ENCODE data around the gene HS6ST3.

Gene HS6ST3

GRCh38 chr13:96130818-96131340 is 41.0 kb downstream of the HS6ST3 start:
- Mint-ChIP-seq H3K9me3 (peaks cover 7% of the 10 kb centered on the region), H3K36me3 (no peaks in the 10 kb centered on the region), H3K27me3 (no peaks in the 10 kb centered on the region), H3K4me1 (no peaks in the 10 kb centered on the region), H3K27ac (no peak overlapping the region), H3K4me3 (no peak overlapping the region)
- ATAC-seq = no peak

GRCh38 chr13:96141032-96141431 is 51.1 kb downstream of the HS6ST3 start:
- H3K4me1 Mint-ChIP-seq = no peaks in the 10 kb centered on the region
- H3K36me3 Mint-ChIP-seq = no peaks in the 10 kb centered on the region
- H3K4me3 Mint-ChIP-seq = no peak overlapping the region
- H3K9me3 Mint-ChIP-seq = no peaks in the 10 kb centered on the region
- H3K27me3 Mint-ChIP-seq = no peaks in the 10 kb centered on the region
- ATAC-seq = no peak
- H3K27ac Mint-ChIP-seq = no peak overlapping the region

DNA sequence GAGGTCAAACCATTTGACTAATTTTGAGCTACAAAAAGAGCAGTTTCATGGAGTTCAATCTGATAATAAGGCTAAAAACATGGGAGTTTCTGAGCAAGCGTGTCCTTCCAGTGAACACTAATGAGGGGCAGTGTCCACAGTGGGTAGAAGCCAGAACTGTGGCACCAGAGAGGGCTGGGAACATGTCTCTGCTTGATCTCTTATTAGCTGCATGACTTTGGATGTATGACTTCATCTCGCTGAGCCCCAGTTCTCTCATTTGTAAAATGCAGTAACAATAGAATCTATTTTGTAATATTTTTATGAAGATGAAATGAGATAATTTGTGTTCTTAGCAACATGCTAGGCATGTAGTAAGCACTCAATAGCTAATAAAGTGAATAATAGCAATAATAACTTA is 69.8 kb downstream of the HS6ST3 start:
- H3K27ac Mint-ChIP-seq = no peak overlapping the region
- peaks cover 4% of the 10 kb centered on the region for H3K9me3 Mint-ChIP-seq
- no peak overlapping the region for H3K4me3 Mint-ChIP-seq
- ATAC-seq = no peak
- H3K36me3 Mint-ChIP-seq = no peaks in the 10 kb centered on the region
- no peaks in the 10 kb centered on the region for H3K4me1 Mint-ChIP-seq
- H3K27me3 Mint-ChIP-seq = no peaks in the 10 kb centered on the region

DNA sequence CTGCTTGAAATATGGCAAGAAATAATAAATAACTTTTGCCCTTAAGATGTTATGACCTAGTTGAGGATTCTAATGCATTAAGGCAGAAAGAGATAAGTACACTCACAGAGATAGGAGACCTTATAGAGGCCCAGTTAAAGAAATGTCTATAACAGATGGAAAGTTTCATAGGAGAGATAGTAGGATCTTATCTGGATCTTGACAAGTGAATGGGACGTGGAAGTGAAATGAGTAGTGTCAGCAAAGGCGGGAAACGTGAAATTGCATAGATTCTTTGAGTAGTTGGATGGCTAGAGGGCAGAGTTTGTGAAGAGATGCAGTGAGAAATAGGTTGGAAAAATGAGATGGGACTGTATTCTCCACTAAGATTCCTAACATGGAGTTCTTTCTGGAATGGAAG is 71.2 kb downstream of the HS6ST3 start:
- Mint-ChIP-seq H3K27me3 (no peaks in the 10 kb centered on the region), H3K4me3 (no peak overlapping the region), H3K27ac (no peak overlapping the region), H3K36me3 (no peaks in the 10 kb centered on the region), H3K9me3 (peaks cover 4% of the 10 kb centered on the region), H3K4me1 (no peaks in the 10 kb centered on the region)
- ATAC-seq = no peak

- Mint-ChIP-seq H3K27ac (no peak overlapping the region), H3K36me3 (no peaks in the 10 kb centered on the region), H3K4me3 (no peak overlapping the region), H3K27me3 (no peaks in the 10 kb centered on the region), H3K9me3 (no peaks in the 10 kb centered on the region), H3K4me1 (no peaks in the 10 kb centered on the region)
- no peak for ATAC-seq
These were observed 75.9 kb downstream of the HS6ST3 start for GRCh38 chr13:96165840-96166239.

- no peak for ATAC-seq
- Mint-ChIP-seq H3K36me3 (no peaks in the 10 kb centered on the region), H3K4me3 (no peak overlapping the region), H3K27me3 (no peaks in the 10 kb centered on the region), H3K27ac (no peak overlapping the region), H3K9me3 (peaks cover 2% of the 10 kb centered on the region), H3K4me1 (no peaks in the 10 kb centered on the region)
These were observed 82.2 kb downstream of the HS6ST3 start for GRCh38 chr13:96172066-96172465.

DNA sequence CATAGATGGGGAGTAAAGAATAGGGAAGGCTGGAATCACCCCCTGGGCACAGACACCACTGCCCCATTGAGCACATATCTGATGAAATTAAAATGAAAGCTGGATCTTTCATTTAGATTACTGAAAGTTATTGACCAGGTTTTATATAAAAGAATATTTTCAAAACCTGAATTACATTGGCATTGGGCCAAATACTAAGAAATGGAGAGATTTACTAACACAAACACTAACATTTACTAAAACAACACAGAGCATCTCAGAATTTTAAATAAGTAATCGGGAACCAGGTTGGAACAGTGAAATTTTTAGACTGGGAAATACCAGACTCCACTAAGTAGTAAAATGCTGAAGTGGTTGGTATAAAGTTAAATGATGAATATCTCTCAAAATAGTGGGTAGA is 88.9 kb downstream of the HS6ST3 start:
- Mint-ChIP-seq H3K9me3 (peaks cover 2% of the 10 kb centered on the region), H3K4me3 (no peak overlapping the region), H3K36me3 (no peaks in the 10 kb centered on the region), H3K27me3 (no peaks in the 10 kb centered on the region), H3K27ac (no peak overlapping the region), H3K4me1 (no peaks in the 10 kb centered on the region)
- ATAC-seq = no peak

DNA sequence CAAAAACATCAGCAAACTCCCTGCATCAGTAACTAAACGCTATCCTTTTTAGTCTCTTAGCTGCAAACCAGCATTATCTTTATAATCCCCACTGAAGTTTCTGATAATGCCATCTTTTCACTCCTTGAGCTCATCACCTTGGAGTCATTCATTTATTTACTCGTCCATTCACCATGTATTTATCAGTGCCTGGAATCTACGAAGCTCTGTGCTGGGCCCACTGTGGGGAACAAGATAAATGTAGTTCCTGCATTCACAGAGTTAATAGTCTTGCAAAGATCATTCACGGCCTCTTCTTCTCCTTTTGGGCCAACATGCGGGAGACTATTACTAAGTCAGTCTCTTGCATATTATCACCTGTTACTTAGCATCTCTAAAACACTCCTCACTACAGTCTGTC is 89.4 kb downstream of the HS6ST3 start:
- H3K36me3 Mint-ChIP-seq = no peaks in the 10 kb centered on the region
- H3K9me3 Mint-ChIP-seq = peaks cover 3% of the 10 kb centered on the region
- H3K27ac Mint-ChIP-seq = no peak overlapping the region
- H3K4me3 Mint-ChIP-seq = no peak overlapping the region
- ATAC-seq = no peak
- no peaks in the 10 kb centered on the region for H3K27me3 Mint-ChIP-seq
- no peaks in the 10 kb centered on the region for H3K4me1 Mint-ChIP-seq

GRCh38 chr13:96181911-96182310 is 92.0 kb downstream of the HS6ST3 start:
- no peak for ATAC-seq
- H3K36me3 Mint-ChIP-seq = no peaks in the 10 kb centered on the region
- H3K27ac Mint-ChIP-seq = no peak overlapping the region
- H3K4me1 Mint-ChIP-seq = no peaks in the 10 kb centered on the region
- no peak overlapping the region for H3K4me3 Mint-ChIP-seq
- H3K9me3 Mint-ChIP-seq = peaks cover 4% of the 10 kb centered on the region
- H3K27me3 Mint-ChIP-seq = no peaks in the 10 kb centered on the region

DNA sequence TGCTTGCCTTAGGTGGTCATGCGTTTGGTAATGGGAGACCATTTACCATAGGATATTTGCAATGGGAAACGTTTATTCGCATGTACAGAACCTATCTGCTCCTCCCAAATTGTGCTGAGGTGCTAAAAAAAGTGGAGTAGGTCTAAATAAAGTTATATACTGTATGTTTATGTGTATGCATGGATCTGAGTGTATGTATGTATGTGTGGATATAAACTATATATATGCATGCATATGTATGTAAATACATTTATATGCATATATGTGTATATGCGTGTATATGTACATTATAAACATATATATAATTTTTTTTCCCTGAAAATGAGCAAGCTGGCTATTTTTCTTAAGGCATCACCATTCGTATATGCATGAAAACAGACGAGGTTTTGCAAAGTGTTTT is 95.9 kb downstream of the HS6ST3 start:
- no peak overlapping the region for H3K4me3 Mint-ChIP-seq
- ATAC-seq = no peak
- no peaks in the 10 kb centered on the region for H3K27me3 Mint-ChIP-seq
- H3K9me3 Mint-ChIP-seq = peaks cover 3% of the 10 kb centered on the region
- no peaks in the 10 kb centered on the region for H3K4me1 Mint-ChIP-seq
- no peak overlapping the region for H3K27ac Mint-ChIP-seq
- no peaks in the 10 kb centered on the region for H3K36me3 Mint-ChIP-seq

- H3K27me3 Mint-ChIP-seq = no peaks in the 10 kb centered on the region
- H3K4me3 Mint-ChIP-seq = no peak overlapping the region
- H3K36me3 Mint-ChIP-seq = no peaks in the 10 kb centered on the region
- H3K27ac Mint-ChIP-seq = no peak overlapping the region
- no peak for ATAC-seq
- no peaks in the 10 kb centered on the region for H3K9me3 Mint-ChIP-seq
- no peaks in the 10 kb centered on the region for H3K4me1 Mint-ChIP-seq
These were observed 101.5 kb downstream of the HS6ST3 start for GRCh38 chr13:96191367-96191766.

DNA sequence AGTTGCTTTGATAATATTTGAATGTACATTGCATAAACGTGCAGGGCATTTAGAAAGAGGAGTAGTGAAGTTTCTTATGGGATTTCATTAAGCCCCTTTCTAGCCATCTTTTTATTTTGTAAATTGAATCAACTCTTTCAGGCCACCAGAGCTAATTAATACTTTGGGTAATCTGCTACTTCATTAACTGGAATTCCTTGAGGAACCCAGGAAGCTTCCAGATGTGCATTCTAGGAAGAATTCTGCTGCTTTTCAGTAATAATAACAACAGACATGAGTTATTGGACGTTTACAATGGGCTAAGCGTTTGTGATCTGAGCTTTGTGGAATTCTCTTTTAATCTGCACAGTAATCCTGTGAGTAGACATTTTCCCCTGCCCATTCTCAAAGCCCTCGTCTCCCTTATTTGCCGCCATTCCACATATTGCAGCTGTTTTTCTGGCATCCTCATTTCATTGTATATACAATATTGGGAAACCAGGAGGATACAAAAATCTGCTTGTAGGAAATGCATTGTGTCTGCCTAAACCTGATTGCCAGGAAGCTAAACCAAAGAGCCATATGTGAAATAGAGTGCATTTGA is 103.9 kb downstream of the HS6ST3 start:
- no peaks in the 10 kb centered on the region for H3K36me3 Mint-ChIP-seq

GRCh38 chr13:96198038-96198437 is 108.1 kb downstream of the HS6ST3 start:
- Mint-ChIP-seq H3K27ac (no peak overlapping the region), H3K9me3 (no peaks in the 10 kb centered on the region), H3K4me3 (no peak overlapping the region), H3K4me1 (no peaks in the 10 kb centered on the region), H3K36me3 (no peaks in the 10 kb centered on the region), H3K27me3 (no peaks in the 10 kb centered on the region)
- no peak for ATAC-seq

More for the DNA sequence above, 103.9 kb downstream of the HS6ST3 start:
- Mint-ChIP-seq H3K4me1 (no peaks in the 10 kb centered on the region), H3K9me3 (no peaks in the 10 kb centered on the region), H3K27me3 (no peaks in the 10 kb centered on the region), H3K4me3 (no peak overlapping the region), H3K27ac (no peak overlapping the region)
- ATAC-seq = no peak

GRCh38 chr13:96199315-96199714 is 109.4 kb downstream of the HS6ST3 start:
- Mint-ChIP-seq H3K4me1 (no peaks in the 10 kb centered on the region), H3K27ac (no peak overlapping the region), H3K27me3 (no peaks in the 10 kb centered on the region), H3K4me3 (no peak overlapping the region), H3K9me3 (no peaks in the 10 kb centered on the region), H3K36me3 (no peaks in the 10 kb centered on the region)
- no peak for ATAC-seq

GRCh38 chr13:96200810-96201209 is 110.9 kb downstream of the HS6ST3 start:
- no peak for ATAC-seq

GRCh38 chr13:96202315-96202714 is 112.4 kb downstream of the HS6ST3 start:
- ATAC-seq = no peak
- Mint-ChIP-seq H3K27me3 (no peaks in the 10 kb centered on the region), H3K36me3 (no peaks in the 10 kb centered on the region), H3K9me3 (peaks cover 3% of the 10 kb centered on the region), H3K27ac (no peak overlapping the region), H3K4me3 (no peak overlapping the region), H3K4me1 (no peaks in the 10 kb centered on the region)

More at GRCh38 chr13:96200810-96201209, 110.9 kb downstream of the HS6ST3 start:
- Mint-ChIP-seq H3K4me3 (no peak overlapping the region), H3K27me3 (no peaks in the 10 kb centered on the region), H3K36me3 (no peaks in the 10 kb centered on the region), H3K27ac (no peak overlapping the region), H3K4me1 (no peaks in the 10 kb centered on the region), H3K9me3 (no peaks in the 10 kb centered on the region)

DNA sequence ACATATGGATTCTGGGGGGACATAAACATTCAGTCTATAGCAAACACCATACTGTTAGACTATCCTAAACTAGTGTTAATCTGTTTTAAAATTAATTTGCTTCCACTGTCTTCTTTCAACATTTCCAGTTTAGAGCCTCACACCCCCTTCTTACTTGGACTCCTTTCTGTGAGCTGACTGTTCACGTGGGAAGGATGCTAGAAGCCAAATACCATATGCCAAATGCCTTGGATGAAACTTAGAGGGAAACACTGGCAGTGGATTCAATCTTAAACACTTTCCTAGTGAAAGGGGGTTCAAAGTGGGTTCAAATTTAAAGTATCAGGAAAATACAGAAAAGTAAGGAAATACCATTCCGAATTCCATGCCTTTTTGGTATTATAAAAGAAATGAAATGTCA is 113.6 kb downstream of the HS6ST3 start:
- Mint-ChIP-seq H3K4me1 (no peaks in the 10 kb centered on the region), H3K36me3 (no peaks in the 10 kb centered on the region), H3K27ac (no peak overlapping the region), H3K27me3 (no peaks in the 10 kb centered on the region), H3K4me3 (no peak overlapping the region), H3K9me3 (peaks cover 3% of the 10 kb centered on the region)
- no peak for ATAC-seq

All from stimulated activated memory B cell treated with anti-CD40 and anti-IgM and Interleukin-4, amounts not matched to agents 10 μg/mL and 1 μg/mL and 100 μg/mL, for 72 hours (primary cell).